HG03571 (cell line): ENCODE results near the gene XRCC4.
"Not testable (repeated sequence)": the region's sequence is repeated elsewhere in the genome, so short reads cannot be mapped to it uniquely, and the experiment has no call there.

Experiments used
- ATAC-seq: cut with Tn5 transposase; IDR thresholded peaks from one replicate; pipeline ENCODE4 v1.9.1; 2021; ENCODE audit not compliant: unreplicated experiment

The XRCC4 gene

DNA sequence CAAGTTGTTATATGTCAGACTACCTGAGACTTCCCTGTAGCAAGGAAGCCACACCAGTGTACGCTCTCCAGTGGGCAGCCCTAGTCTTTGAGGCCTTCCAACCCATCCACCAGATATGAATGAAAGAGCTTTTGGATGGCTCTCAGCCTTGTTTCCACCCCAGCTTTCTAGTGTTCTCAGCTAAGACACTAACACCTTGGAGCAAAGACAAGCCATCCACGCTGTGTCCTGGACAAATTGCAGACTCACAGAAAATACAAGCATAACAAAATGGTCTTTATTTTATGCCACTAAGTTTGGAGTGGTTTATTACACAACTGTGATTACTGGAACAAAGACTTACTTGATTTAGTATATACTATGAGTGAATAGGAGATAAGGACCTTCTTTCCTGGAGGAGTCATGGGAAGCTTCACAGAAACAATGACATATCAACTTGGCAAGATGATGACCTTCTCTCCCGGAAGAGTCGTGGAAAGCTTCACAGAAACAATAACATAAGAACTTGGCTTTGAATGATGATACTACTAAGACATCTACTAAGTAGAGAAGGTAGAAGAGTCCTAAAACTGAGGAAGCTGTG is 260.2 kb downstream of the XRCC4 start:
- no peak for ATAC-seq

DNA sequence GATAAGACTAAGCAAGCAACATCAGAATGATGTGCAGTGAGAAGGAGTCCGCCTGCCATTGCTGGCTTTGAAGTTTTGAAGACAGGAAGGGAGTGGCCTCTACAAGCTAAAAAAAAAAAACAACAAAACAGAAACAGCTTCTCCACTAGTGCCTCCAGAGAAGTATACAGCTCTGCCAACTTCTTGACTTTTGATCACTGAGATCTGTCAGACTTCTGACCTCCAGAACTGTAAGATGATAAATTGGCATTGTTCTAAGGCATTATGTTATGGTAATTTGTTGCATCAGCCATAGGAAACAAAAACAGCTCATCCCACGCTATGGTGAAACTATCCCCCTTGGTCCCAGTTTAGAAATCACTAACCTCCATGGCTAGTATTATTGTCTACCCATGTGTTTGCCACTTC is 263.2 kb downstream of the XRCC4 start:
- no peak for ATAC-seq

DNA sequence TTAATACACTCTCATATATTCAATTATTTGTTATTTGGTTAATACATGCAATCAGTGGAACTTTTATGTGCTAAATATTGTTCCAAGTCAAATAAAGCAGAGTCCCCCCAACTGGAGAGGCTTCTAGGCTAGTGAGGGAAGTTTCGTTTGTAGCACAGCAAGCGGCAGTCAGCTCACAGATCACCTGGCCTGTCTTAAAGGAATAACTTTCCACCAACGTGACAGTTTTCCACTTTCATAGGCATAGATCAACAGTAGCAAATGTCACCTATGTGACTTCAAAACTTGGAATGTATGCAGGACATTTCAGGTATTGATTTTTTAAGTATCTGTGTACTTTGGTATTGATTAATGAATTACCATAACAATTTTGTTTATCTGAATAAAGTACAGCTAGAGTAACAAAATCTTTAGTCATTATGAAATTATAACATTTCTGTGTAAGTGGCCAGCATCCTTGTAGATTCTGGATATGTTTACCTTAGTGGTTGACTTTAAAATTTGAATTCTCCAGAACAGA is 264.5 kb downstream of the XRCC4 start:
- ATAC-seq = no peak

DNA sequence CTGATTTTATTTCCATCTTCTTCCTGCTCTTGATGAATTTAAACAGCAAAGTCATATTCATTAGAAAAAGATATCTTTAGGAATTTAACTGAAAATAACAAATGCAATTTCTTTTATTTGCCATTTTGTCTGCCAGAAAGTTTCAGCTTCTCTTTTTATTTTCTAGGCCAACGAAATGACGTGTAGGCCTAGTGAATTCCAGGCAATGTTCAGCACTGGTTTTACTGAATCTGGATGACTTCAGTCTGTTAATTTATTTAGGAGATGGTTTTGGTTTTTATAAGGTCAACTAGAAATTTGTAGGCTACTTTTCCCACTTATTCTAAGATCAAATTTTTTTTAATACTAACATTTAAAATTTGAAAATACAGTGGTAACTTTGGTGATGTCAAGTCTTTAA is 265.1 kb downstream of the XRCC4 start:
- no peak for ATAC-seq

DNA sequence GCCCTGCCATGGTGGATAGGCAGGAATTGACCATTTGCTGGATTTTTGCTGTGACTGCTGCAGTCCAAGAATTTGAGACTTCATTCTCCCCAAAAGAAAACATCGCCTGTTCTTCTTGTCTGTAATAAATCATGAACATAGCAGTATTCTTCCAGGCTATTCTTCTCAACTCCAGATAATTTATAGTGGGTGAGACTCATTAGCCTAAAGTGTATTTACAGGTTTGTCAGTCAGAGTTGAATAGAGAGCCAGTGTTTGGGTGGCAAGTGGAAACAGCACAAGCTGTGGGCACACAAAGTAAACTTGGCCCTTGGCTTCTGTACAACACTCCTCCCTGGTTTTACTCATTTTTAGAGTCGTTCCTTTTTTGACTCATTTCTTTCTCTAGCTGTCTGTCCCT is 266.0 kb downstream of the XRCC4 start:
- no peak for ATAC-seq

DNA sequence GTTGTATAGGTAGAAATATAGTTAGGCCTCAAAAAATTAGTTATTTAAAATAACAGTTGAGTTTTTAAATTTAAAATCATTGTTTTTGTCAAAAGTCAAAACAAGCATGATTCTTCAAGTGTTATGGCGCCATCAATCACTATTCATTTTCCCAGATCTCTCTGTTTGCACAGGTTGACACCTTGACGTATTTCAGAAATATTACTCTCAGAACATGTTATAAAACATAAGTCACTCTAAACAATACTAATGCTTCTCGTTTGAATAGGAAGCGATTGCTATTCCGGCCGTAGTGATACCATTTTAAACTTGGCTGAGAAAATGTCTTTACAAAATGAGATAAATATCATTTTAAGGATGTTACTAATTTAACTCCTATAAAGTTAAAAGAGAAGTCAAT is 268.1 kb downstream of the XRCC4 start:
- no peak for ATAC-seq

DNA sequence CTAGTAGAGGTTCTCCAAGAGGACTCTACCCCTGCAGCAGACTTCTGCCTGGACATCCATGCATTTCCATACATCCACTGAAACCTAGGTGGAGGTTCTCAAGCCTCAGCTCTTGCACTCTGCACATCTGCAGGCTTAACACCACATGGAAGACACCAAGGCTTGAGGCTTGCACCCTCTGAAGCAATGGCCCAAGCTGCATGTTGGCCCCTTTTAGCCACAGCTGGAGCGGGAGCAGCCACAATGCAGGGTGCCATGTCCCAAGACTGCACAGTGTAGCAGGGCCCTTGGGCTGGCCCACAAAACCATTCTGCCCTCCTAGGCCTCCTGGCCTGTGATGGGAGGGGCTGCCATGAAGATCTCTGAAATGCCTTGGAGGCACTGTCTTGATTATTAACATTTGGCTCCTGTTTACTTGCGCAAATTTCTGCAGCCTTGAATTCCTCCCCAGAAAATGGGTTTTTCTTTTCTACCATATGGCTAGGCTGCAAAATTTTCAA is 271.0 kb downstream of the XRCC4 start:
- ATAC-seq = no peak

DNA sequence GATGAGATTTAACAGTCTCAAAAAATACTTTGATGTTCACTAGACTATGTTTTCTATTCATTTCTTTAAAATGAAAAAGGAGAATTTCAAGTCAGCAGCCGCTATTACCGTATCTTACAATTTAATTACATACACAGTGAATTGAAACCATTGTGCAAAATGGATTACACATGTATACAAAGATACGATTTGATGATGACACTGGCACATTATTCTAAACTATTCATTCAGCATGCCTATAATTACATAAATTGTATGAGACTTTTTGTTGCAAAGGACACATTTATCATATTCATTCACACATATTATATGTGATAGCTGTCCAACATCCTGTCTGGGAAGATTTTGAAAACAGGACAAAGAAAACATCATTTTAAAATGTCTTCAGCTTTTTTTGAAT is 275.9 kb downstream of the XRCC4 start:
- ATAC-seq = no peak

DNA sequence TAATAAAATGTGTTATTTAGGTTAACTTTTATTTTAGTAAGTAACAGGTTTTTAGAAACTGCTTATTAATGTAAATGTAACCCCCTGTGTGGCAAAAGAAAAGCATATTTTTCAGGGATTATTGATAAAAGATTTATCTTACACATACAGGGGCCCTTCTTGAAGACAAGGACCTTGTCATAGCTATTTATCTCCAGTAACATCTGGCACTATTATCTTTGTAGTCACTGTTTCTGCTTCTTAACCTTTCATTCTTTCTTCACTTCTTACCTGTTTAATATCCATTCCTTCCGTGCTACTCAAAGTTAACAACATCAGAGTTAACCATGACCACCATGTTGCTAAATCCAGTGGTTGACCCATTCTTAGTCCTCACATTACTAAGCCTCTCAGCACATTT is 276.4 kb downstream of the XRCC4 start:
- ATAC-seq = no peak

DNA sequence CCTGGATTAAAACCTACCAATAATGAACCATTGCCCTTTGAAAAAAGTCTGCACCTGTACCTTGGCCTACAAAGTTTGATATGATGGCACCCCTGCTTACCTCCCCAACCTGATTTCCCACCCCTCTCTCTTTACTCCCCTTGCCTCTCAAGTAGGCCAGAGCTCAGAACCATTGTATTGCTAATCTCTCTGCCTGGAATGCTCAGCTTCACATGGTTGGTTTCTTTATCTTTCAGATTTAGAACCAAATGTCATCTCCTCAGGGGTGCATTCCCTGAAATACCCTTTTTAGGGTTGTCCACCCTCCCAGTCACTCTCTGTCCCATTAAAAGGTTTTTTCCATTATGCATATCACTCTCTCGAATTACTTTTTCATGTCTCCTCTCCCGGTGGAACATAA is 277.6 kb downstream of the XRCC4 start:
- ATAC-seq = no peak

DNA sequence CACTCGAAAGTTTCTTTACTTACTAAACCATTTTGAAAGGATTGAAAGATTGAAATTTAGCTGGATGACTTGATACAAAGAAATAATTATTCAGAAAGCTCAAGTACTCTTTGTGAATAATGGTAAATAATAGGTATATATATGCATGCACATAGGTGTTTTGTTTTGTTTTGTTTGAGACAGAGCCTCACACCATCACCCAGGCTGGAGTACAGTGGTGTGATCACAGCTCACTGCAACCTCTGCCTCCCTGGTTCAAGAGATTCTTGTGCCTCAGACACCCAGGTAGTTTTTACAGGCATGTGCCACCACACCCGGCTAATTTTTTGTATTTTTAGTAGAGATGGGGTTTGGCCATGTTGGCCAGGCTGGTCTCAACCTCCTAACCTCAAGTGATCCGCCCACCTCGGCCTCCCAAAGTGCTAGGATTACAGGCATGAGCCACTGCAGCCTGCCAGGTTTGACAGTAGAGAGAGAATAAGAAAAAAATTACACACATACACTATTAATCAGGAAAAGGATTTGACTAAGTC is 278.2 kb downstream of the XRCC4 start:
- not testable (repeated sequence) for ATAC-seq

DNA sequence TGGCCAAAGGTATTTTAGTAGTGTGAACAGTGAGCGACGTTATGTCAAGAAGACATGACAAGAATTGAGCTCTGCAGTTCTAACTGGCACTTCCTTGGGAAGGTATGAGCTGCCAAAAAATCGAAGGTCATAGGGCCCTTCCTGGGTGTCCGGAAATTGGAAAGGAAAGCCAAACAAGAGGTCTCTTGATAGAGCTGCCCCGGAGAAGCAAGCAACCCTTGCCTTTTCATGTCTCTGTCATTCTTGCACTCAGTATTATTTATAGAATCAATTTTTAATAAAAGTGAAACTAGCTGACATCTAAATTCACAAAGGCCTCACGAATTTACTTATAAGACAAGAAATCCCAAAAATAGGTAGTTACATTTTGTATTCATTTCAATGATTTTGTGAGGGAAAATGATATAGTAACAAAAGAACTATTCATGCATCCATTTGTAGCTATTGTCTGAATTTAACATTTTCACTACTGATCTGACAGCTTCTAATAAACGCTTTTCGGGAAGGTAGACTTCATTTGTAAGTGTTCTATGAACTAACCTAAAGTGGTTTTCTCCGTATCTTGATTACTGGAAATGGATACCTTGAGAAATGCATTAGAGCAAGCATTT is 280.4 kb downstream of the XRCC4 start:
- no peak for ATAC-seq

DNA sequence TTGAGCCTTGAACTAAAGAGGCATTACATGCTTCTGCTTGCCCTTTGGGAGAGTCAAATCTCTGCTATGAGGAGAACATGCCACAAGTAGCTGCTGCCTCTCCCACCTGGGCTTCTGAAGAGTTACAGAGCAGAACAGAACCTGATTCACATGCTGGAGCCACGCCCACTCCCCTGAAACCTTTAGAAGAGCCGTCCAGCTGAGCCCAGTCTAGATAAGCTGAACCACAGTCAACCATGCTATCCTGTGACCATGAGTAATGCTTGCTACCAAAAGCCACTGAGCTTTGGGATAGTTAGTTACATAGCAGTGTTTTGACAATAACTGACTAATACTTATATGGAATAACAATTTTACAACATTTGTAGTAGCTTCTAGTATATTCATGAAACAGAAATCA is 283.2 kb downstream of the XRCC4 start:
- no peak for ATAC-seq

DNA sequence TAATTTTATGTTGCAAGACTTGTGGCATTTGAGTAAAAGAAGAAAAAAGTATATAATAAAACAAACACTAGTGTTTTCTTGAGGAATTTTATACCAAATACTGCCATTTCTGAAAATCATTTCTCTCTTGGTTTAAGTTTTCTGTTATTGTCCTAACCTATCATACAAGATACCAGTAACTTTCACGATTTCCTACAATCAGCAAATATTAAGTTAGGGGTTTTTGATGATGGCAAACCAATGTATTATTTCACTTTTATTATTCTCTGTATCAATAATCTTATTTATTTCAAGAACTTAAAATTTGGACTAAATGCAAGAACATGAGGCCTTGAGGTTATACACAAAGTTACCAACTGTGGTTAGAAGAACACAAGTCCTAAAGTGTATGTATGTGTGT is 285.2 kb downstream of the XRCC4 start:
- ATAC-seq = no peak

DNA sequence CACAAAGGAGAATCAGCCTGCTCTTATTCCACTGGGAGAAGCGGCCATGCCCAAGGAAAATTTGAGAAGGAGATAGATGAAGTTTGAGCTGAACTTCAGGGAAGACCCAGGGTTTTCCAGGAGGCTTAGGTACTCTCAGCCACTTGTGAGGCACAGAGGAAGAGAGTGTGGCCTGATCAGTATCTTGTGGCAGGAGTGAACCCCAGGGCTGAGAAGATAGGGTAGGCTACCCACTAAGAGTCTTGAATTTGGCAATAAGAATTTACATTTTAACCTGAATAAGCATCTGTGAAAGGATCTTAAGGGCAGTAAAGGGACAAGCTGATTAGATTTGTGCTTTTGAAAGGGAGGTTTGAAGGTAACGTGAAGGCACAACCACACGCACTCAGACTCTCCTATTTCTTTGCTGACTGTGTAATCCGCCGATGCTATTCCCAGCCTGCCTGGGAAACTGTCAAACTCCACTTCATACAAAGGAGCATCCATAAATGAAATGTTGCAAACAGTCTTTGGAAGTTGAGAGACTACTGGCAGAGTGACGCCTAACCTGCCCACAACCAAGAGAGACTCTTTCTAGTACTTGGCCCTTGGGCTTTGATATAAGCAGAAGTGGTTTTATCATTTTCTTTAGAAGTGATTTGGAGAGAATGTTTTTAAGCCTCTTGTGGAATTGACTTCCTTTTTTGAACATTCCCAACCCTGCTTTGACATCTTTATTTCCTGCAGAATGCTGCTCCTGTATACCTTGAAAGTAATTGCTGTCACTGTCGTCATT is 286.0 kb downstream of the XRCC4 start:
- no peak for ATAC-seq

DNA sequence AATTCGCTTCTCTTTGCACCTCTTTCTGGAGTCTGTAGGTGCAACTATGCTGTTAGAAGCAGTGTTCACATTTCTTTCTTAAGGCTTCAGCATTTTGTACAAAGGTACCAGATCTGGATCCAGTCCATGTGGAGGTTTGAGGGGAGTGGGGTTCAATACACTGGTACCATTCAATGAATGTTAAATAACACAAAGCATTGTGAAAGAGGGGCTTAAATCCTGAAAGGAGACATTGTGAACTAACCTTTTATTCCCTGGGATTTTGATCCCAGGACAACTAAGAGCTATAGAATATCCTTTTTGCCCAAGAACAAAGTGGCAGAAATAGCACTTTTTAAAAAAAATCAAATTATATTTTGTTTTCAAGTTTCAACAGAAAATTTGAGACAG is 286.5 kb downstream of the XRCC4 start:
- ATAC-seq = no peak

DNA sequence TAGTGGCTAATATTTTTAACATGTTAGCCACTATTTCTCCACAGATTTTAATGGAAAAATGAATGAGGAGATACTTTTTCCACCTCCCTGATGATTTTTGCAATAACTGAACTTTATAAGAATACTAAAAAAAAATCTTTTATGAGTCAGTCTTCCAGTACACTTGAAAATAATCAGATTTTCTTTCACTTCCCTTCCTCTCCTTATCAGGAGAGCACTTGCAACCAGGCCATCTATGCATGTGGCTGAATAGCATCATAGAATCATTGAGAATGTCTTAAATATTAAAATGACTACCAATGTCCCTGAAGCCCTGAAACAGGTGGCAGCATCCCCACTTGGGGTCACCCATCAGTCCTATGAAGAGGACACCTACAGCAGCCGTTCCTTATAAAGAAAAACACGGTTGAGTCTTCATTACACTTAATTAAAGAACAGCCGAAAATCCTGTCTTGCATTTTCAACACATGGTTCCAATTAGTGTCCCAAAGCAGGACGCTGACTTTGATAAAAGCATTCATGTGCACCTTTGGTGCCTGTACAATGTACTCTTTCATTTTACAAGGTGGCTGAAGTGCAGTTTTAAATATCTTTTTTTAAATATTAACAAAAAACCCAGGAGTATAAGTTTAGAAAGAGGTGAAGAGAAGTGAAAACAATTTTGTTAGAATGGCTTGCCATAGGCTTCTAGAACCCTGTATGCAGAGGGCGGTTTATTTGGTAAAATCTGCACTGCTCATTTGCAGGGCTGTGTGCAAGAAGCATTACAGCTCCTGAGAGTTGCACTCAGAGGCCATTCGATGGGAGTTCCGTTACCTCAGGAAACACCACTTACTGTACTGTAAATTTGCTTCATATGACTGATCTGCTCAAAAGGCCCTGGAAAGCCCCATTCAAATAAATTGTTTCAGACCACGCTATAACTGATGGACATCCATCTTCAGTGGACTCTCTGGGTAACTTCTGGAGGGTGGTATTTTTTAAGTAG is 287.3 kb downstream of the XRCC4 start:
- peak; percentile 59 for ATAC-seq

DNA sequence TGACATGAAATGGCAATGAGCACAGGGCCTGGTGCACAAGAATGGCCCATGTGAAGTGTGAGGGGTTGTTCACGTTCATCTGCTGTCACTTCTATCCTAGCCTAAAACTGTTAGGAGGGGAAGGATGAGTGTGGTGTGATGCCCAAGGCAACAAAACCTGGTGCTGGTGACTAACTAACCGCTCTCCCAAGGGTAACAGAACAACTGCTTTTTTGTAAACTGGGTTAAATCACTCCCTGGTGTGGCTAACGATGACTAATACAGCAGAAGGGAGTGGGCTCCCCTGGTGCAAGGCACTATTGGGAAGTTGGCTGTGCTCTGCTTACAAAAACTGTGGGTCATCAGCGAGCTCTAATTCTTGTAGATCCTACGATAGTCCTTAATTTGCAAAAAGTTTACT is 291.0 kb downstream of the XRCC4 start:
- ATAC-seq = peak; percentile 35

DNA sequence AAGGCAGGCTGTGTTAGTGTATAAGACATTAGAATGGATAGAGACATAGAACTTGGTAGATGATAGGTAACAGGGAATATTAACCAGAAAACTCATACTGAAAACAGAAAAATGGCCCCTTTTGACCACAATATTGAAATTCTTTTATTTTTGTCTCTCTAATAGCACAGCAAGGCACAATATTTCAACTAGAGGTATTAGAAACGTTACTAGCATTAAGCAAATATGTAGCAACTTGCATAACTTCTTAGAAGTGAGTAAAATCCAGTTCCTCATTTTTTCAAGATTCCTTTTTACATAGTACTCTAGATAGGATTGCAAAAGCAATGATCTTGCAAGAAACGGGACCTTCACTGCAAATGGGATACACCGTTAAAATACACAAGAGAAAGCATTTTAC is 291.5 kb downstream of the XRCC4 start:
- ATAC-seq = peak; percentile 55

DNA sequence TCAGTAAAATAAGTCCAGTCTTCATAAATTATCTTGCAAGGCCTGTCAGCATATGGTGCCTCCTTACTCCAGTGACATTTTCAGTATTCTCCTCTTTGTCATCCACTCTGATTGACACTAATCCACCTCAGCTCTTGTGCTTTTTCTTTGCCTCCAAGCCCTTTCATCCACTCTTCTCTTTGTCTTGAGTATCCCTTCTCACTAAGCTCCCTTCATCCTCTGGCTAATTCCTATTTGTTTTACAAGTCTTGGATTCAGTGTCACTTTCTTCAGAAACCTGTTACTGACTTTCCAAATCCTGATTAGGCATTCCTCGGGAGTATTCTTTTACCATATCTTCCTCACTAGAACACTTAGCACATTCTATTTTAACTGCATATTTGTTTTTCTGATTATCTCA is 293.6 kb downstream of the XRCC4 start:
- no peak for ATAC-seq

DNA sequence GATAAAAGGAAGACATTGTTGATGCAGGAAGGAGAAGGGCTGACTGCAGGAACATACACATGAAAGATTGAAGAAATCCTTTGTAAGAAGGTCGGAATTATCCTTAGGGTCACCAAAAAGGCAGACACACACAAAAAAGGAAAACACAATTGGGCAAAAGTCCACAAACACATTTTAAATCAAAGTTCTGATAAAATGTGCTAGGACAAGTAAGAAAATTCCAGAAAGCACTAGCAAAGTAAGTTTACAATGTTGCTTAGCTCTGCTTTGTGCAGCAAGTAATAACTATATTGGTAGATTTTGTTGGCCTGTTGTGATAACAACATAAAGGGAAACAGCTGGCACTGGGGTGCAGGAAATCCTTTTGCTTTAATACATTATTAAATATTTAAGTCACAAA is 294.4 kb downstream of the XRCC4 start:
- ATAC-seq = no peak
